Panc1 (cell line): ENCODE measurements around the gene LHPP.

Experiments used
- POLR2AphosphoS5 ChIP-seq: IDR thresholded peaks from 2 replicates; pipeline ENCODE4 v1.6.1; 2012; ENCODE audit warnings: mild to moderate bottlenecking, low read depth, low read length, moderate library complexity
- SIN3A ChIP-seq: IDR thresholded peaks from 2 replicates; pipeline ENCODE4 v1.6.1; 2012; ENCODE audit warnings: low read depth, mild to moderate bottlenecking, low read length, moderate library complexity, borderline replicate concordance; ENCODE audit not compliant: insufficient read depth
- TCF7L2 ChIP-seq: IDR thresholded peaks from 2 replicates; pipeline ENCODE4 v1.6.1; 2011; ENCODE audit warnings: mild to moderate bottlenecking, low read depth, low read length, inconsistent platforms
- TF ChIP-seq, protein P1 (sequence below): fragments of 450-650 bp; IDR thresholded peaks from 2 replicates; pipeline ENCODE4 v1.5.1; 2017; ENCODE audit warnings: mild to moderate bottlenecking
- TF ChIP-seq, protein P2 (sequence below), 2 experiments: IDR thresholded peaks; 2 replicates each; pipeline ENCODE4 v1.6.1; 2011 to 2012; ENCODE audit warnings: low read depth in 2 of 2, control low read depth in 1 of 2, low read length in 1 of 2, mild to moderate bottlenecking in 1 of 2, moderate library complexity in 1 of 2; ENCODE audit not compliant: insufficient read depth in 1 of 2

DNA sequence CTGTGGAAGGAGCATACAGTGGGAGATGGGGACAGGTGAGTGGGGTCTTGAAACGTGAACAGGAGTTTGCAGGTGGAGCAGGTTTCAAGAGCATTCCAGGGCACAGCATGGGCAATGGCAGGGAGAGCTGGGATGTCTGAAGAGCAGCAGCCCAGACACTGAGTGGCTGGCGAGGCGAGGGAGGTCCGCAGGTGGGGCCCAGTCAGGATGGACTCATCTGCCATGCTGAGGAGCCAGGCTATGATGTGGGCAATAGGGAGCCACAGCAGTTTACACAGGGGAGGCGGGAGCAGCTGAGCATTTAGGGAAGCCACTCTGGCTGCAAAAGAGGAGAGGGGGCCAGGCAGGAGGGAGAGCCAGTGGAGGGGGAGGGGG, 143.8 kb downstream of the LHPP start:
- TF ChIP-seq, protein P1, sequence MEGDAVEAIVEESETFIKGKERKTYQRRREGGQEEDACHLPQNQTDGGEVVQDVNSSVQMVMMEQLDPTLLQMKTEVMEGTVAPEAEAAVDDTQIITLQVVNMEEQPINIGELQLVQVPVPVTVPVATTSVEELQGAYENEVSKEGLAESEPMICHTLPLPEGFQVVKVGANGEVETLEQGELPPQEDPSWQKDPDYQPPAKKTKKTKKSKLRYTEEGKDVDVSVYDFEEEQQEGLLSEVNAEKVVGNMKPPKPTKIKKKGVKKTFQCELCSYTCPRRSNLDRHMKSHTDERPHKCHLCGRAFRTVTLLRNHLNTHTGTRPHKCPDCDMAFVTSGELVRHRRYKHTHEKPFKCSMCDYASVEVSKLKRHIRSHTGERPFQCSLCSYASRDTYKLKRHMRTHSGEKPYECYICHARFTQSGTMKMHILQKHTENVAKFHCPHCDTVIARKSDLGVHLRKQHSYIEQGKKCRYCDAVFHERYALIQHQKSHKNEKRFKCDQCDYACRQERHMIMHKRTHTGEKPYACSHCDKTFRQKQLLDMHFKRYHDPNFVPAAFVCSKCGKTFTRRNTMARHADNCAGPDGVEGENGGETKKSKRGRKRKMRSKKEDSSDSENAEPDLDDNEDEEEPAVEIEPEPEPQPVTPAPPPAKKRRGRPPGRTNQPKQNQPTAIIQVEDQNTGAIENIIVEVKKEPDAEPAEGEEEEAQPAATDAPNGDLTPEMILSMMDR, result no peak
- no peak for TF ChIP-seq TCF7L2
- TF ChIP-seq POLR2AphosphoS5, result no peak
- TF ChIP-seq, protein P2, sequence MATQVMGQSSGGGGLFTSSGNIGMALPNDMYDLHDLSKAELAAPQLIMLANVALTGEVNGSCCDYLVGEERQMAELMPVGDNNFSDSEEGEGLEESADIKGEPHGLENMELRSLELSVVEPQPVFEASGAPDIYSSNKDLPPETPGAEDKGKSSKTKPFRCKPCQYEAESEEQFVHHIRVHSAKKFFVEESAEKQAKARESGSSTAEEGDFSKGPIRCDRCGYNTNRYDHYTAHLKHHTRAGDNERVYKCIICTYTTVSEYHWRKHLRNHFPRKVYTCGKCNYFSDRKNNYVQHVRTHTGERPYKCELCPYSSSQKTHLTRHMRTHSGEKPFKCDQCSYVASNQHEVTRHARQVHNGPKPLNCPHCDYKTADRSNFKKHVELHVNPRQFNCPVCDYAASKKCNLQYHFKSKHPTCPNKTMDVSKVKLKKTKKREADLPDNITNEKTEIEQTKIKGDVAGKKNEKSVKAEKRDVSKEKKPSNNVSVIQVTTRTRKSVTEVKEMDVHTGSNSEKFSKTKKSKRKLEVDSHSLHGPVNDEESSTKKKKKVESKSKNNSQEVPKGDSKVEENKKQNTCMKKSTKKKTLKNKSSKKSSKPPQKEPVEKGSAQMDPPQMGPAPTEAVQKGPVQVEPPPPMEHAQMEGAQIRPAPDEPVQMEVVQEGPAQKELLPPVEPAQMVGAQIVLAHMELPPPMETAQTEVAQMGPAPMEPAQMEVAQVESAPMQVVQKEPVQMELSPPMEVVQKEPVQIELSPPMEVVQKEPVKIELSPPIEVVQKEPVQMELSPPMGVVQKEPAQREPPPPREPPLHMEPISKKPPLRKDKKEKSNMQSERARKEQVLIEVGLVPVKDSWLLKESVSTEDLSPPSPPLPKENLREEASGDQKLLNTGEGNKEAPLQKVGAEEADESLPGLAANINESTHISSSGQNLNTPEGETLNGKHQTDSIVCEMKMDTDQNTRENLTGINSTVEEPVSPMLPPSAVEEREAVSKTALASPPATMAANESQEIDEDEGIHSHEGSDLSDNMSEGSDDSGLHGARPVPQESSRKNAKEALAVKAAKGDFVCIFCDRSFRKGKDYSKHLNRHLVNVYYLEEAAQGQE (IDR thresholded peaks at IDR 0.05; ENCODE audit: insufficient read depth in 1 of 2, low read depth in 2 of 2, low read length in 1 of 2), result no peak
- TF ChIP-seq SIN3A, result no peak
